ENCODE measurements around the gene PRKRIP1. TPM values are rescaled to one million over a fixed set of nuclear protein-coding genes. Genes with fewer than 3 reads are reported as not detected.

The PRKRIP1 gene
- total RNA-seq, 1 donor from 2014 or later: 18.2 TPM

DNA sequence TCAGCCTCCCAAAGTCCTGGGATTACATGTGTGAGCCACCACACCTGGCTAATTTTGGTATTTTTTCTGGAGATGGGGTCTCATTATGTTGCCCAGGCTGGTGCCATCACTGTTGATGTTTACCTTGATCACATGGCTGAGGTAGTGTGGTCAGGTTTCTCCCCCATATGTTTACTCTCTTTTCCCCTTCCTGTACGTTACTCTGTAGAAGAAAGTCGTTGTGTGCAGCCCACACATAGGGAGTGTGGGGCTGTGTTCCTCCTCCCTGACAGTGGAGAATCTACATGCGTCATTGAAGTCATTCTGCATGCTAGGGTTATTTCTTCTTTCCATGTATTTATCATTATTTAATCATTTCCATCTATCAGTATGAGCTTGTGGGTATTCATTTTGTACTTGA lies 20.9 kb downstream of the PRKRIP1 start:
- TF ChIP-seq, protein P1, sequence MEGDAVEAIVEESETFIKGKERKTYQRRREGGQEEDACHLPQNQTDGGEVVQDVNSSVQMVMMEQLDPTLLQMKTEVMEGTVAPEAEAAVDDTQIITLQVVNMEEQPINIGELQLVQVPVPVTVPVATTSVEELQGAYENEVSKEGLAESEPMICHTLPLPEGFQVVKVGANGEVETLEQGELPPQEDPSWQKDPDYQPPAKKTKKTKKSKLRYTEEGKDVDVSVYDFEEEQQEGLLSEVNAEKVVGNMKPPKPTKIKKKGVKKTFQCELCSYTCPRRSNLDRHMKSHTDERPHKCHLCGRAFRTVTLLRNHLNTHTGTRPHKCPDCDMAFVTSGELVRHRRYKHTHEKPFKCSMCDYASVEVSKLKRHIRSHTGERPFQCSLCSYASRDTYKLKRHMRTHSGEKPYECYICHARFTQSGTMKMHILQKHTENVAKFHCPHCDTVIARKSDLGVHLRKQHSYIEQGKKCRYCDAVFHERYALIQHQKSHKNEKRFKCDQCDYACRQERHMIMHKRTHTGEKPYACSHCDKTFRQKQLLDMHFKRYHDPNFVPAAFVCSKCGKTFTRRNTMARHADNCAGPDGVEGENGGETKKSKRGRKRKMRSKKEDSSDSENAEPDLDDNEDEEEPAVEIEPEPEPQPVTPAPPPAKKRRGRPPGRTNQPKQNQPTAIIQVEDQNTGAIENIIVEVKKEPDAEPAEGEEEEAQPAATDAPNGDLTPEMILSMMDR (IDR thresholded peaks at IDR 0.05; ENCODE audit: insufficient read depth, low read length, severe bottlenecking): no peak
- Histone ChIP-seq H3K27me3 (ENCODE audit: control insufficient read depth, insufficient read depth, low read length) (no peaks in the 10 kb centered on the region), H3K4me3 (ENCODE audit: low read depth, low read length) (no peak overlapping the region), H3K36me3 (ENCODE audit: control insufficient read depth, insufficient read depth, low read length) (peaks cover 7% of the 10 kb centered on the region)
- no peak for FAIRE-seq
- no peak for DNase-seq (ENCODE audit: low read depth)

DNA sequence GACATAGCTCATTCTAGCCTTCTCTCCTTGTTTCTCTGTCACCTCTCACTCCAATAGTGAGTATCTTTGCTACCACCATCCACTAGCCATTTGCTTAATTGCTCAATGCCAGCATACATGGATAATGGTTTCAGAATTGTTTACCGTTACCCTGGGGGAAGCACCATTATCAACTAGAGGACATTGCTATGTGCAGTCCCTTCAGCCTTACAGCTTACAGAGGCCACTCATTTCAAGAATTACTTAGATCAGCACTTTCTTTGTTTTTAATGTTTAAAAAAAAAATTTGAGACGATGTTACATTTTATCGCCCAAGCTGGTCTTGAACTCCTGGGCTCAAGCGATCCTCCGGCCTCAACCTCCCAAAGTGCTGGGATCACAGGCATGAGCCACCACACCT lies 22.4 kb downstream of the PRKRIP1 start:
- Histone ChIP-seq H3K4me3 (ENCODE audit: low read depth, low read length) (no peak overlapping the region), H3K27me3 (ENCODE audit: control insufficient read depth, insufficient read depth, low read length) (no peaks in the 10 kb centered on the region), H3K36me3 (ENCODE audit: control insufficient read depth, insufficient read depth, low read length) (peaks cover 5% of the 10 kb centered on the region)
- TF ChIP-seq, protein P1 (IDR thresholded peaks at IDR 0.05; ENCODE audit: insufficient read depth, low read length, severe bottlenecking): no peak
- no peak for DNase-seq (ENCODE audit: low read depth)
- FAIRE-seq: no peak

DNA sequence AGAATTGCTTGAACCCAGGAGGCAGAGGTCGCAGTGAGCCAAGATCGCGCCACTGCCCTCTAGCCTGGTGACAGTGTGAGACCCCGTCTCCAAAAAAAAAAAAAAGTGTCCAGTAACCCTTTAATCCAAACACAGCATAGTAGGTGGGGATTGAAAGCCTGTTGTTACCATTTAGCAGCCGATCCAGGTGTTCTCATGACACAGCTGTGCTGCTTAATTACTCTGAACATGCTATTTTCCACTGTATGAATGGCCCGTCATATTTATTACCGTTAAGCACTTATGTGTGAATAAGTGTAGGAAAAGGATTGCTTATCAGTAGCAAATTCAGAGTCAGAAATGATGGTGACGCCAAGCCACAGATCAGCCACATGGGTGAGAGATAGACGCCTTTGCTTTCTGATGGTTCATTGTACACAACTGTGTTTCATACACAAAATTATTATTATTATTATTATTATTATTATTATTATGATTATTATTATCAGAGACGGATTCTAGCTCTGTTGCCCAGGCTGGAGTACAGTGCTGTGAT lies 25.6 kb downstream of the PRKRIP1 start:
- TF ChIP-seq, protein P1 (IDR thresholded peaks at IDR 0.05; ENCODE audit: insufficient read depth, low read length, severe bottlenecking): no peak
- no peaks in the 10 kb centered on the region for H3K27me3 ChIP-seq (ENCODE audit: control insufficient read depth, insufficient read depth, low read length)
- peaks cover 14% of the 10 kb centered on the region for H3K36me3 ChIP-seq (ENCODE audit: control insufficient read depth, insufficient read depth, low read length)
- FAIRE-seq (no peak), DNase-seq (ENCODE audit: low read depth) (no peak)
- H3K4me3 ChIP-seq (ENCODE audit: low read depth, low read length): no peak overlapping the region

DNA sequence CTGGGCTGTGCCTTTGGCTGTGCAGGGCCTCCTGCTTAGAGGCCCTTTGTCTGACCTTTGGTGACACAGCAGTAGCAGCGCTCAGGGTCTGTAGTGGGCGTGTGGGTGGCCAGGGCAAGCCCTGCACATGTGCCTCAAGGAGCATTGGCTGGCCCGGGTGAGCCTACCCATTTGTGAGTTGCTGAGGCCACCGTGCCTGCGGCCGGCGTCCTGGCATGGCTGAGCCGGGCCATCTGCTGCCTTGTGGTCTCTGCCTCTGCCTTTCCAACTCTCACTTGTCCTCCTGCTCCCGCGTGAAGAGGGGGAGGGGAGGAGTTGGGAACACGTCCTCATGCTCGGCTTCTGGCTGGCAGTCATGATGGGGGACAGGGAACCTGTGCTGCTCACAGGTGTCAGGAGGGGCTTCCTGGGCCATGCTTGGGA lies 28.0 kb downstream of the PRKRIP1 start:
- DNase-seq (ENCODE audit: low read depth) (no peak), FAIRE-seq (no peak)
- TF ChIP-seq, protein P1 (IDR thresholded peaks at IDR 0.05; ENCODE audit: insufficient read depth, low read length, severe bottlenecking): no peak
- peaks cover 12% of the 10 kb centered on the region for H3K36me3 ChIP-seq (ENCODE audit: control insufficient read depth, insufficient read depth, low read length)
- no peaks in the 10 kb centered on the region for H3K27me3 ChIP-seq (ENCODE audit: control insufficient read depth, insufficient read depth, low read length)
- H3K4me3 ChIP-seq (ENCODE audit: low read depth, low read length): no peak overlapping the region

DNA sequence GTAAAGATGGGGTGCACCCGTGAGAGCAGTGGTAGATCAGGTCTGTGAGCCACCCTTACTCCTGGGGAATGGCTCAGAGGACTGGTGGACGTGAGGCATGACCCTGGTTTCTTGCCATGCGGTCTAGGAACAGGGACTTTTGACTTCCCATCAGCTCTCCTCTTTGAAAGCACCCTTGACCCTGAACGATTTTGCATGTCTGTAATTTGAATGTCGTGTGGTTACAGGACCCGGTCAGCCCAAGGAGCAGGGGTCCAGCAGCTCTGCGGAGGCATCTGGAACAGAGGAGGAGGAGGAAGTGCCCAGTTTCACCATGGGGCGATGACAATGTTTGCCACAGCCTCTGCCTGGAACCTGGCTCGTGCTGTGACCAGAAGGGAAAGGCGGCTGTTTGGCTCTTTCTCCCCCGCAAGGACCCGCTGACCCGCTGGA lies 28.6 kb downstream of the PRKRIP1 start:
- TF ChIP-seq, protein P1 (IDR thresholded peaks at IDR 0.05; ENCODE audit: insufficient read depth, low read length, severe bottlenecking): no peak
- DNase-seq (ENCODE audit: low read depth) (no peak), FAIRE-seq (no peak)
- H3K27me3 ChIP-seq (ENCODE audit: control insufficient read depth, insufficient read depth, low read length): no peaks in the 10 kb centered on the region
- H3K4me3 ChIP-seq (ENCODE audit: low read depth, low read length): no peak overlapping the region
- H3K36me3 ChIP-seq (ENCODE audit: control insufficient read depth, insufficient read depth, low read length): peaks cover 12% of the 10 kb centered on the region

DNA sequence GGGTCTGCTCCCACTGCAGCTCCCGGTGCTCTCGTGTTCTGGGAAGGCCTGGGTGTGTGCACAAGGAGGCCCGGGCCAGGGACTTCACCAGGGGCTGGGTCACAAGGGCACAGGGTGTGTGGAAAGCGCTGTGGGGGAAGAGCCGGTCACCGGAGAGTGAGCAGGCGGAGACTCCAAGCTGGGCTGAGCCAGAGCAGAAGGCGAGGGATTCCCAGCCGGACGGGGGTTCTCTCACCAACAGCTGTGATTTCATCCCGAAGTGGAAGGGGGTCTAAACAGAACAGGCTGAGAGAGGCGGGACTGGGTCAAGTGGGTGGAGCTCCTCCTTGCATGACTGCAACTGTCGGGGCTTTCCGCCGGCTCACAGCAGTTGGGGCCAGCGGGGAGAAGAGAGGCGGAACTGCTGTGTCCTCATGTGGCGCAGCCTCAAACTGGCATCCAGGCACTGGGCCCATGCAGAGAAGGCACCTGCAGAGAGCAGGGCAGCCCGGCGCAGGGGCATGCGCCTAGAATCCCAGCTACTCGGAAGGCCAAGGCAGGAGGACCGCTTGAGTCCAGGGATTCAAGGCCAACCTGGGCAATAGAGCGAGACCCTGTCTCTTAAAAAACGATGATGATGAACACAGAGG lies 29.6 kb downstream of the PRKRIP1 start:
- Histone ChIP-seq H3K27me3 (ENCODE audit: control insufficient read depth, insufficient read depth, low read length) (no peaks in the 10 kb centered on the region), H3K36me3 (ENCODE audit: control insufficient read depth, insufficient read depth, low read length) (peaks cover 12% of the 10 kb centered on the region), H3K4me3 (ENCODE audit: low read depth, low read length) (no peak overlapping the region)
- TF ChIP-seq, protein P1 (IDR thresholded peaks at IDR 0.05; ENCODE audit: insufficient read depth, low read length, severe bottlenecking): no peak
- FAIRE-seq (no peak), DNase-seq (ENCODE audit: low read depth) (no peak)

Data from bronchial epithelial cell (primary cell).